Measurements from ENCODE around the gene CHRNA9. TPM values are rescaled to one million over a fixed set of nuclear protein-coding genes. Genes with fewer than 3 reads are reported as not detected.

CHRNA9 gene
- total RNA-seq, 6 experiments from 2014 or later, result not detected

- WGBS (ENCODE audit: insufficient coverage, low coverage, low lambda C conversion rate, missing lambda C conversion rate), result 29% methylated on average over 4 of the region's 4 CpGs
- ATAC-seq (peak; percentile 78 to 84 (median 80)), DNase-seq (peak in 1 of 3 donors; percentile 78)
- Histone ChIP-seq H3K36me3 (no peaks in the 10 kb centered on the region), H3K9me3 (no peaks in the 10 kb centered on the region), H3K27ac (peak overlapping the region; percentile 56 to 86 (median 72)), H3K4me3 (no peak overlapping the region), H3K4me1 (peaks cover 0 to 40% (median 20%) of the 10 kb centered on the region in 4 donors), H3K27me3 (no peaks in the 10 kb centered on the region)
- TF ChIP-seq CTCF (IDR thresholded peaks at IDR 0.05) (peak in 1 of 4 donors; percentile 7), POLR2A (IDR thresholded peaks at IDR 0.05) (no peak)
- intact Hi-C loops (cut with DNase I), result no loop called here
Observed at GRCh38 chr4:40367451-40367850, 32.3 kb downstream of the CHRNA9 start.

DNA sequence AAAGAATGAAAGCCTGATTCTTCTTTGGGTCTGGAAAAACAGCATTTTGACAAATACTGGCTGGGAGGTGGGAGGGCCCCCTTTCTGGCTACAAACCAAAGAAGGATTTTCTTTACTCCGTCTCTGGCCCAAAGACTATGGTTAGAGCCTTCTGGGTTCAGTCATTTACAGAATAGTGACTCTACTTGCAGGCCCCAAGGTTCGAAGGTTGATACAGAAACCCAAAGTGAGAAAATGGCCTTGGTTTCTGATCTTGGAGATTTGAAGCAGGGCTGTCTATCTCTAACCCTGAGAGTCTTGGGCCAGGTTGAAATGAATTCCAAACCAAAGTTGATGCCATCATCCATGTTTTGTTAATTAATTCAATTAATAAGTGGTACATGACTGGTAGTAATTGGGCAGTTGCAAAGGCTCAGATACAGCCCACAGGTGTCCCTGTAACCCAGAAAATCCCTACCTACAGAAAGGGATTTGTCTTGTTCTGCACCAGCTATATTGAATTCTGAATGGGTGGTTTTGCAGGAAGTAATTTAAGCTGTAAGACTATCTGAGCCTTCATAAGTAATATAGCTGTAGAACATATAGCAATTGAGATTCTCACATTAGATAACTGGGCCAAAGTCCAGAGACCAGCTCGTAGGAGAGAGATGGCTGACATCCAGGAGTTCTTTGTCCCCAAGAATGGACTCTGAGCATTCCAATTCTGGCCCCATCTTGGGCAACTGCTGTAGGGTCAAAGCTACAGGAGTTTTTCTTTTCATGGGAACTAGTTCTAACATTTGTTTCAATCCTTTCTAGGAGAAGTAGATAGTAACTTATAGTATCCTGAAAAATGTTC, 34.5 kb downstream of the CHRNA9 start:
- no peak for TF ChIP-seq POLR2A (IDR thresholded peaks at IDR 0.05)
- TF ChIP-seq CTCF (IDR thresholded peaks at IDR 0.05), result peak in 2 of 4 donors; percentile 7 to 20
- peak in 1 of 3 donors; percentile 76 for DNase-seq

DNA sequence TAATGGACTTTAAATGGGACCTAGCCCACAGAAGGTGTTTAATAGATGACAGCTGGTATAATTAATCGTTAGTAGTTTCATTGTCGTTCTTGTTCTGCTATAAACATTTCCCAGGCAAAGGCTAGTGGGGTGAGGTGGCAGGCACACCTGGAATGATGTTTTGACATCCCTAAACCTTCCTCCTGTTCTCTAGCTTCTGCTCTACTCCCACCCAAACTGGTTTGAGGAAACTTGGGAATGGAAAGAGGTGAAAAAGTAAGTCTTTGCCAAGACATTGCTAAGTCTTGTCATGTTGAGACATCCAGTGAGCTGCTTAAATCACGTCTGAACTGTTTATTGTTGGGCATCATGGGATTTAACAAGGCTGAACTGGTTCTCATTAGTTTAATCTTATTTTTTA, 37.5 kb downstream of the CHRNA9 start:
- no peaks in the 10 kb centered on the region for H3K36me3 ChIP-seq
- H3K9me3 ChIP-seq, result no peaks in the 10 kb centered on the region
- TF ChIP-seq CTCF (IDR thresholded peaks at IDR 0.05) (no peak), POLR2A (IDR thresholded peaks at IDR 0.05) (no peak)
- 80% methylated on average over 3 of the region's 3 CpGs for WGBS (ENCODE audit: insufficient coverage, low coverage, low lambda C conversion rate, missing lambda C conversion rate)
- no peak for ATAC-seq
- intact Hi-C loops (cut with DNase I), result no loop called here
- no peak overlapping the region for H3K27ac ChIP-seq
- peaks cover 0 to 39% (median 19%) of the 10 kb centered on the region in 4 donors for H3K4me1 ChIP-seq
- H3K27me3 ChIP-seq, result no peaks in the 10 kb centered on the region
- no peak overlapping the region for H3K4me3 ChIP-seq
- no peak for DNase-seq

More for the DNA sequence above, 34.5 kb downstream of the CHRNA9 start:
- H3K36me3 ChIP-seq, result no peaks in the 10 kb centered on the region
- H3K27ac ChIP-seq, result peak overlapping the region in 2 of 3 donors; percentile 41 to 86
- peak; percentile 60 to 86 (median 71) for ATAC-seq
- 32% methylated on average over 3 of the region's 3 CpGs for WGBS (ENCODE audit: insufficient coverage, low coverage, low lambda C conversion rate, missing lambda C conversion rate)
- no peaks in the 10 kb centered on the region for H3K9me3 ChIP-seq
- intact Hi-C loops (cut with DNase I), result no loop called here
- no peaks in the 10 kb centered on the region for H3K27me3 ChIP-seq
- H3K4me1 ChIP-seq, result peaks cover 0 to 43% (median 20%) of the 10 kb centered on the region in 4 donors
- no peak overlapping the region for H3K4me3 ChIP-seq

- no peaks in the 10 kb centered on the region for H3K27me3 ChIP-seq
- no peaks in the 10 kb centered on the region for H3K36me3 ChIP-seq
- 45% methylated on average over 3 of the region's 3 CpGs for WGBS (ENCODE audit: insufficient coverage, low coverage, low lambda C conversion rate, missing lambda C conversion rate)
- no peak overlapping the region for H3K4me3 ChIP-seq
- TF ChIP-seq POLR2A (IDR thresholded peaks at IDR 0.05) (no peak), CTCF (IDR thresholded peaks at IDR 0.05) (no peak)
- intact Hi-C loops (cut with DNase I), result no loop called here
- H3K4me1 ChIP-seq, result peaks cover 0 to 31% (median 14%) of the 10 kb centered on the region in 4 donors
- no peaks in the 10 kb centered on the region for H3K9me3 ChIP-seq
- ATAC-seq, result no peak
- peak overlapping the region in 1 of 3 donors; percentile 83 for H3K27ac ChIP-seq
- DNase-seq, result no peak
Observed at GRCh38 chr4:40373636-40374035, 38.5 kb downstream of the CHRNA9 start.

Measured in right lobe of liver (tissue), 6 donors.